HepG2 (cell line): ENCODE measurements around the gene WDR70.

Experiments
- ELF1 ChIP-seq: sonication (generic); formaldehyde crosslinking; IDR thresholded peaks from 2 replicates; pipeline ENCODE4 v1.4.0; 2020; ENCODE audit warnings: missing genetic modification reagents
- EZH2 ChIP-seq: conservative IDR thresholded peaks from 2 replicates; pipeline ENCODE4 v1.6.1; 2012; ENCODE audit warnings: mild to moderate bottlenecking, low read depth, low read length, moderate library complexity
- HOXA7 ChIP-seq: sonication (generic); formaldehyde crosslinking; IDR thresholded peaks from 2 replicates; pipeline ENCODE4 v1.8.1; 2022; ENCODE audit warnings: mild to moderate bottlenecking, missing genetic modification reagents, moderate library complexity
- MTA1 ChIP-seq: sonication (generic); formaldehyde crosslinking; IDR thresholded peaks from 2 replicates; pipeline ENCODE4 v1.4.0; 2020; ENCODE audit warnings: missing genetic modification reagents, mild to moderate bottlenecking, borderline replicate concordance
- MXI1 ChIP-seq: IDR thresholded peaks from 3 replicates; pipeline ENCODE4 v1.6.1; 2012; ENCODE audit warnings: low read depth, low read length, inconsistent platforms, borderline replicate concordance
- NR2F1 ChIP-seq, 2 experiments: fragments of 450-650 bp in 1 of 2; formaldehyde crosslinking in 1 of 2; IDR thresholded peaks; 2 replicates each; pipeline versions ENCODE4 v1.5.0 to v1.6.1; 2016 to 2020; ENCODE audit warnings: mild to moderate bottlenecking in 1 of 2, missing compliant biosample characterization in 1 of 2, missing genetic modification reagents in 1 of 2, moderate library complexity in 1 of 2
- RBM39 ChIP-seq: fragments of 200-400 bp; formaldehyde crosslinking; IDR thresholded peaks from one replicate; pipeline ENCODE4 v1.6.1; 2018; ENCODE audit warnings: antibody characterized with exemption, mild to moderate bottlenecking, low read depth, low read length; ENCODE audit not compliant: poor library complexity, severe bottlenecking
- TCF12 ChIP-seq, 2 experiments: fragments of 450-650 bp in 1 of 2; sonication (generic) in 1 of 2; formaldehyde crosslinking in 1 of 2; IDR thresholded peaks; 2 replicates each; pipeline versions ENCODE4 v1.6.1 to v1.8.0; 2017 to 2022; ENCODE audit warnings: antibody characterized with exemption in 1 of 2, mild to moderate bottlenecking in 1 of 2, missing genetic modification reagents in 1 of 2, moderate library complexity in 1 of 2
- ZKSCAN1 ChIP-seq: fragments of 150-350 bp; IDR thresholded peaks from 2 replicates; pipeline ENCODE4 v1.6.1; 2014; ENCODE audit warnings: low read length
- ZNF607 ChIP-seq: sonication (generic); formaldehyde crosslinking; IDR thresholded peaks from 2 replicates; pipeline ENCODE4 v1.5.1; 2020; ENCODE audit warnings: missing genetic modification reagents, mild to moderate bottlenecking, borderline replicate concordance
- TF ChIP-seq, protein P1 (sequence below): sonication (generic); formaldehyde crosslinking; IDR thresholded peaks from 2 replicates; pipeline ENCODE4 v1.8.0; 2022; ENCODE audit warnings: low read depth, missing genetic modification reagents
- TF ChIP-seq, protein P2 (sequence below): sonication (generic); formaldehyde crosslinking; IDR thresholded peaks from 2 replicates; pipeline ENCODE4 v1.5.0; 2020; ENCODE audit warnings: mild to moderate bottlenecking, missing genetic modification reagents, moderate library complexity
- TF ChIP-seq, protein P3 (sequence below): sonication (generic); formaldehyde crosslinking; IDR thresholded peaks from 2 replicates; pipeline ENCODE4 v1.8.1; 2023; ENCODE audit warnings: mild to moderate bottlenecking, missing genetic modification reagents, borderline replicate concordance

DNA sequence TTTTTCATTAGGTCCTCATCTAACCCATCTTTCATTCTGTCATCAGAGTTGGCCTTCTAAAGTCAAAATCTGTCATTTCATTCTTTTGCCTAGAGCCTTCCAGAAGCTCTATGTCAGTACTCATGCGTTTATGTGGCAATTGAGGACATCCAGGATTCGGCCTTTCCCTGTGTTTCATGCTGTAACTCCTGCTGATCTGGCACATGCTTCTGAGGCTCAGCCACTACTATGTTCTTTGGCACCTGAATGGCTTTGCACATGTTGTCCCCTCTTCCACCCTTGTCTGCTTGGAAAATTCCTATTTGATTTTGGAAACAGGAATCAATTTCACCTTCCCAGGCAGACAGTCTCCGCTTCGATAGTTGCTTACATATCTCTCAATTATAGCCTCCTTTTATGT, 375.9 kb downstream of the WDR70 start:
- TF ChIP-seq, protein P1, sequence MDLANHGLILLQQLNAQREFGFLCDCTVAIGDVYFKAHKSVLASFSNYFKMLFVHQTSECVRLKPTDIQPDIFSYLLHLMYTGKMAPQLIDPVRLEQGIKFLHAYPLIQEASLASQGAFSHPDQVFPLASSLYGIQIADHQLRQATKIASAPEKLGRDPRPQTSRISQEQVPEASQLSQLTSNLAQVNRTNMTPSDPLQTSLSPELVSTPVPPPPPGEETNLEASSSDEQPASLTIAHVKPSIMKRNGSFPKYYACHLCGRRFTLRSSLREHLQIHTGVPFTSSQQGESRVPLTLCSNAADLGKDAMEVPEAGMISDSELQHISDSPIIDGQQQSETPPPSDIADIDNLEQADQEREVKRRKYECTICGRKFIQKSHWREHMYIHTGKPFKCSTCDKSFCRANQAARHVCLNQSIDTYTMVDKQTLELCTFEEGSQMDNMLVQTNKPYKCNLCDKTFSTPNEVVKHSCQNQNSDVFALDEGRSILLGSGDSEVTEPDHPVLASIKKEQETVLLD (CRISPR knock-in tag), result no peak
- no peak for TF ChIP-seq MTA1 (CRISPR knock-in tag)
- no peak for TF ChIP-seq HOXA7 (CRISPR knock-in tag)
- no peak for TF ChIP-seq ELF1 (CRISPR knock-in tag)
- no peak for TF ChIP-seq MXI1
- TF ChIP-seq, protein P2, sequence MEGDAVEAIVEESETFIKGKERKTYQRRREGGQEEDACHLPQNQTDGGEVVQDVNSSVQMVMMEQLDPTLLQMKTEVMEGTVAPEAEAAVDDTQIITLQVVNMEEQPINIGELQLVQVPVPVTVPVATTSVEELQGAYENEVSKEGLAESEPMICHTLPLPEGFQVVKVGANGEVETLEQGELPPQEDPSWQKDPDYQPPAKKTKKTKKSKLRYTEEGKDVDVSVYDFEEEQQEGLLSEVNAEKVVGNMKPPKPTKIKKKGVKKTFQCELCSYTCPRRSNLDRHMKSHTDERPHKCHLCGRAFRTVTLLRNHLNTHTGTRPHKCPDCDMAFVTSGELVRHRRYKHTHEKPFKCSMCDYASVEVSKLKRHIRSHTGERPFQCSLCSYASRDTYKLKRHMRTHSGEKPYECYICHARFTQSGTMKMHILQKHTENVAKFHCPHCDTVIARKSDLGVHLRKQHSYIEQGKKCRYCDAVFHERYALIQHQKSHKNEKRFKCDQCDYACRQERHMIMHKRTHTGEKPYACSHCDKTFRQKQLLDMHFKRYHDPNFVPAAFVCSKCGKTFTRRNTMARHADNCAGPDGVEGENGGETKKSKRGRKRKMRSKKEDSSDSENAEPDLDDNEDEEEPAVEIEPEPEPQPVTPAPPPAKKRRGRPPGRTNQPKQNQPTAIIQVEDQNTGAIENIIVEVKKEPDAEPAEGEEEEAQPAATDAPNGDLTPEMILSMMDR (CRISPR knock-in tag), result no peak
- no peak for TF ChIP-seq EZH2
- TF ChIP-seq, protein P3, sequence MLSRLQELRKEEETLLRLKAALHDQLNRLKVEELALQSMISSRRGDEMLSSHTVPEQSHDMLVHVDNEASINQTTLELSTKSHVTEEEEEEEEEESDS (CRISPR knock-in tag), result no peak
- no peak for TF ChIP-seq TCF12 (IDR thresholded peaks at IDR 0.05)
- no peak for TF ChIP-seq TCF12 (CRISPR knock-in tag; IDR thresholded peaks at IDR 0.05)
- no peak for TF ChIP-seq ZNF607 (CRISPR knock-in tag)
- no peak for TF ChIP-seq RBM39
- TF ChIP-seq ZKSCAN1, result no peak
- no peak for TF ChIP-seq NR2F1 (CRISPR knock-in tag; IDR thresholded peaks at IDR 0.05)
